GM10847 (cell line): ENCODE measurements around the gene TSHZ2.

Experiments
- POLR2A ChIP-seq: IDR thresholded peaks from 2 replicates; pipeline ENCODE4 v1.6.1; 2011; ENCODE audit not compliant: insufficient read length; ENCODE audit errors: extremely low read depth

TSHZ2 gene

DNA sequence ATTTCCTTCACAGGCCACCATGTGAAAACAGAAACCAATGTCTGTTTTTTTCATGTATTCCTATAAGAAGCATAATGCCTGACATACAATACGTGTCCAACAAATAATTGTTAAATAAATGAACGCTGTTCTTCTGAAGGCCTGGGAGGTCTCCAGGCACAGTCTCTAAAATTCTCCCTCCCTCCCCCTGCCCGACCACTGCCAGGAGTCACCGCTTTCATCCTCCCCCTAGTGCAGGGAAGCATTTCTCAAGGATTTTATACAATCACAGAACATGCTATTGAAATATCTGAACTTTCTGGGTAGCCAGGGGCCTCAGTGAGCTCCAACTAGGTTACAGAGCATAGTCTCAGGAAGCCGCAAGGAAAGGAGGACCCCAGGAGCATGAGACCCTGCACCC lies 526.2 kb downstream of the TSHZ2 start:
- TF ChIP-seq POLR2A, result no peak

DNA sequence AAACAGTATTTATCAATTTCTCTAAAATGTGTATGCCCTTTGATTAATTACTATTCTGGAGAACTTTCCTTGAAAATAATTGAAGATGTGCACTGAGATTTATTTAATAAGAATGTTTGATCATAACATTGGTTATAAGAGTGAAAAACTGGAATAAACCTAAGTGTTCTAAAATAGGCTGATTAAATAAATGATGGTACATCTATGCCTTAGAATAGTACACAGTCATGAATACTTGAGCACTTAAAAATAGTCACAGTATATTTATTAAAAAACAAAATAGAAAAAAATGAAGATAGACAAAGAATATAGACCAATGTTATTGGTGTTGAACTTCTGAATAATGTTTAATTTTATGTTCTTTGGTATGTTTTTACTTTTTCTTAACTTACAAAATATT lies 528.5 kb downstream of the TSHZ2 start:
- TF ChIP-seq POLR2A, result no peak

DNA sequence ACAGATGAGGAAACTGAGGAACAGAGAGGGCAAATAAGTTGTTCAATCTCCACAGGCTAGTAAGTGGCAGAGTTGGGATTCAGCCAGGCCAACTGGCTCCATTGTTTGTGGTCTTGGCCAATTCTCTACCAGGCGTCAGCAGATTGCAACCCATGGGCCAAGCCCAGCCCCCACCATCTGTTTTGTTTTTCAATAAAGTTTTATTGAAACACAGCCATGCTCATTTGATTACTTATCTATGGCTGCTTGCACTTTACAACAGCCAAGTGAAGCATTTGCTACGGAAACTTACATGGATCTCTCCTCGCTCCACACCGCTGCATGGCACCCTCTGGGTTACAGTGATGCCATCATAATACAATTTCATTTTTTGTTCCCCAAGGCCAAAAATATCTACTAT lies 530.7 kb downstream of the TSHZ2 start:
- TF ChIP-seq POLR2A, result no peak

DNA sequence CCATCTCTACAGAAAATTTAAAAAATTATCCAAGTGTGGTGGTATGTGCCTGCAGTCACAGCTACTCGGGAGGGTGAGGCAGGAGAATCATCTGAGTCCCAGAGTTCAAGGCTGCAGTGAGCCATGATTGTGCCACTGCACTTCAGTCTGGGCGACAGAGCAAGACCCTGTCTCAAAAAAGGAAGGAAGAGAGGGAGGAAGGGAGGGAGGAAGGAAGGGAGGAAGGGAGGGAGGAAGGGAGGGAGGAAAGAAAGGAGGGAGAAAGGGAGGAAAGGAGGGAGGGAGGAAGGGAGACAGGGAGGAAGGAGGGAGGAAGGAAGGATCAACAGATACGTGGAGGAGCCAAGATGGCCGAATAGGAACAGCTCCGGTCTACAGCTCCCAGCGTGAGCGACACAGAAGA lies 531.4 kb downstream of the TSHZ2 start:
- TF ChIP-seq POLR2A, result no peak

DNA sequence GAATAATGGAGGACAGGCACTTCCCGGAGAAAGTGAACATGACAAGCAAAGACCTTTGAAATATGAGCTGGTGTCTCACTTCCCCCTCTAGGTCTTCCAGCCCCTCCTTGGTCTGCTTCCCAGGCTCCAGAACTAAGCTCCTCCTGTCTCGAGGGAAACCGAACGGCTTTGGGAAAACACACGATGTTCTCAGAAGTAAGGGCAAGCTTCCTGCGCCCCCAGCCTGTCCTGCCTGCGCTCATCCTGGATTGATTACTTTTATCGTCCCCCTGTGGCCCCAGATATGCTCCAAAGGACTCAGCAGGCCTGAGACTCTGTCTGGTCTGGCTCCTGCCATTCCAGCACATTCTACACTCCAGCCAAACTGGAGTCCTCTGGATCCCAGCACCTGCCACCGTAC lies 538.1 kb downstream of the TSHZ2 start:
- no peak for TF ChIP-seq POLR2A

DNA sequence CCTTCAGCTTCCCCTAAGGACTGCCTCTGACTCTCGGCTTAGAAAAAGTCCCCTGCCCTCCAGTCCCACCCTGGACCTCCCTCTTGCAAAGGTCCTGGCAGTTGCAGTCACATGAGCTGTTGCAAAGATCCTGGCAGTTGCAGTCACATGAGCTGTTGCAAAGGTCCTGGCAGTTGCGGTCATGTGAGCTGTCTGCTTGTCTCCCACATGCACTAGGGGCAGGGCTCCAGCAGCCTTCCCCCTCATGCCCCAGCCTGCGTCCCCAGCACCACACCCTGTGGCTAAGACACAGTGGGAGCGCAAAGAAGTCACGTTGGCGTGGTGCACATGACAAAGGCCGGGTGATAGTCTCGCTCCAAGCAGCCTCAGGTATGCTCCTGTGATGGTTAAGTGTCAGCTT lies 538.5 kb downstream of the TSHZ2 start:
- TF ChIP-seq POLR2A, result no peak

DNA sequence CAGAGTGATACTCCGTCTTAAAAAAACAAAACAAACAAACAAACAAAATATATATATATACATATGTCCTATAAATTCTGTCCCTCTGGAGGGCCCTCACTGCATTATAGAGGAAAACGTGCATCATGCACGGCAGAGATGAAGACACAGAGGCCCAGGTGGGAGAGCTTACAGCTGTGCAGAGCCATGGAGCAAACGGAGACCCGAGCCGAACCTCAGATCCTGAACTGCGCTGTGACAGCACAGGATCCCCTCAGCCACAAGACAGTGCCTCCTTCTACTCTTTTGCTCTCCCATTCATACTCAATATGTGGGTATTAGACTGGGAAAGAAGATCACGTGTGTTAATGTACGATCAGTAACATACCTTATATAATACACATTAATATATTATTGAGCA lies 539.9 kb downstream of the TSHZ2 start:
- TF ChIP-seq POLR2A, result no peak

DNA sequence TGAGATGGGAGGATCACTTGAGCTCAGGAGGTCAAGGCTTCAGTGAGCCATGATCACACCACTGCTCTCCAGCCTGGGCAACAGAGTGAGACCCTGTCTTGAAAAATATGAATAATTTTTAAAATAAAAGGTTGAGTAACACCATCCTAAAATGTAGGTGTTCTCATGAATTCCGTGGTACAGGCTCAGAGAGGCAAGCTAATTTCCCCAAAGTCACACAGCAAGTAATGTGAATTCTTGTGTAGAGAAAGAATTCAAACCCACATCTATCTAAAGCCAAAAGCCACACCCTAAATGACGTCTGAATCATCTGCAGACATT lies 541.0 kb downstream of the TSHZ2 start:
- no peak for TF ChIP-seq POLR2A

DNA sequence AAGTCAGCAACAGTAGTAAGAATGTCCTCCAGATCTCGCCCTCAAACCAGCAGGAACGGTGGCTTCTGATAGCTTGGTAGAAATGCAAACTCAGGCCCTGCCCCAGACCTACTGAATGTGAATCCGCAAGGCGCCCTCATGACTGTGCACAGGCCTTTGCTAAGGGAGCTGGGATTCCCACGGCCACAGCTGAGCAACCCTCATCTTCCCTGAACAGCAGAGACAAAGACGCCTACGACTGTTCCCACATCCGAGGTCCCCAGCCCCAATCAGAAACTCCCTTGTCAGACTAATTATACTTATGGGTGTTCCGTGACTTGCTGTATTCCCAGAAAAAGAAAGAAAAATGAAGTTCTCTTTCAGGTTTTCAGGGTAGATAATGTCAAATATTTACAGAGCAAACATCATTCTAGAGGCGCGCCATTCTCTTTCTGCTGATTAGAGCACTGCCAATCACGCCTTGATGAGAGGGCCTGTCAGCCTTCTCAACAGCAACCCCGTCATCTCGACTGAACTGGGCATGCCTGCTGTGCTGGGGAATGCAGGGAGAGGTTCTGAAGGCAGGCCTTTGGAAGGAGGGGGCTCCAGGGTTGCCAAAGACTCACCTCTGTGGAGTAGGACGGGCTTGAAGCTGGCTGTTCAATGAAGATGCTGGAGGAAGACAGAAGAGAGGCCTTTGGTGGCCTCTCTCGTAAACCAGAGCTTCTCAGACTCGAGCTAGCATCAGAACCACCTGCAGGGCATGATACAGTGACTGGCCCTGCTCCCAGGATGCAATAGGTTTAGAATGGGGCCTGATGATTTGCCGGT lies 541.5 kb downstream of the TSHZ2 start:
- no peak for TF ChIP-seq POLR2A

DNA sequence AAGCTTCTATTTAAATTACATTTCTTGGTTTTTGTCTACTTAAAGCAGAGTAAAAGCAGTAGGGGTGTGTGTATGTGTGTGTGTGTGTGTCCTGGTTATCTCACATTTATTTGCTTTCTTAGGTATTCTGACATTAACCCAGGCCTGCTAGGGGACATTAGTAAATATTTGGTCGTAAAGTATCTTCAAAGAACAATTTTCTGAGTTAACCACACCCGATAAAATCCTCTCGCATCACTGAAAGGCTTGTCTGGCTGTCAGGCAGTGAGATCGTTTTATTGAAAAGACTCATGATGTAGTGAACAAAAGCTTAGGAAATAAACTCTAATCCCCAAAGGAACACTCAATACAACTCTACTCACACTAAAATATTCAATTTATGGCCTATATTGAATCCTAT lies 543.6 kb downstream of the TSHZ2 start:
- no peak for TF ChIP-seq POLR2A

DNA sequence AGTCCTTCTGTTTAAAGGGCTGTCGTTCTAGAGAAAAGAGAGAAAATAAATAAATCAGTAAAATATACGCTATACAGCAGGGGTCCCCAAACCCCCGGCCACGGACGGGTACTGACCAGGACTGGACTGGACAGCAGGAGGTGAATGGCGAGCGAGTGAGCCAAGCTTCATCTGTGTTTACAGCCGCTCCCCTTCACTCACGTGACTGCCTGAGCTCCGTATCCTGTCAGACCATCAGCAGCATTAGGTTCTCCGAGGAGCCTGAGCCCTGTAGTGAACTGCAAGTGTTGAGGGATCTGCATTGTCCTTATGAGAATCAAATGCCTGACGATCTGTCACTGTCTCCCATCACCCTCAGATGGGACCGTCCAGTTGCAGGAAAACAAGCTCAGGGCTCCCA lies 545.0 kb downstream of the TSHZ2 start:
- no peak for TF ChIP-seq POLR2A

DNA sequence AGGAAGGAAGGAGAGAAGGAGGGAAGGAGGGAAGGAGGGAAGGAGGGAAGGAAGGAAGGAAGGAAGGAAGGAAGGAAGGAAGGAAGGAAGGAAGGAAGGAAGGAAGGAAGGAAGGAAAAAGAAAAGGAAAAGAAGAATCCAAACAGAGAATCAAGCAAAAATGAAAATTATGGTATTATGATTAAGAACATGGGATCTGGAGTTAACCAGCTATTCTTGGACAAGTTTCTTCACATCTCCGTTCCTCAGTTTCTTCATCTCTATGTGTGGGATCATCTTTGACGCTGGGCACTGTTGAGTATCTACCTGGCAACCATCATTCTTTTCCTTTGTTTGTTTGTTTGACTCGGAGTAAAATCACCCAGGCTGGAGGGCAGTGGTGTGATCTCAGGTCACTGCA lies 549.9 kb downstream of the TSHZ2 start:
- TF ChIP-seq POLR2A, result no peak

DNA sequence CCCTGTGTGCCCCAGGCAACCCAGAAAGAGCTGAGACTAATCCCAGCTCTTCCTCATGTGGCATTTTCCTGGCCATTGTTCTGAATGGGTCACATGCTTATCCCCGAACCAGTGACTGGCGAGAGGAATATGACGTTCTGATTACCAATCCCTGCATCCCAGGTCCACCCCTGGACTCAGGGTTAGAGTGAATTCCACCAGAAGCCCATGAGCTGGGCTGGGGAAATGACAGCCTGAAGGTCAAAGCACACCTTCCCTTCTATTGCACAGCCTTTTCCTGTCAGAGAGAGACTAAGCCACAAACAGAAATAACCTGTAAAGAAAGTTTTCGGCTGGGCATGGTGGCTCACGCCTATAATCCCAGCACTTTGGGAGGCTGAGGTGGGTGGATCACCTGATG lies 550.5 kb downstream of the TSHZ2 start:
- TF ChIP-seq POLR2A, result no peak

DNA sequence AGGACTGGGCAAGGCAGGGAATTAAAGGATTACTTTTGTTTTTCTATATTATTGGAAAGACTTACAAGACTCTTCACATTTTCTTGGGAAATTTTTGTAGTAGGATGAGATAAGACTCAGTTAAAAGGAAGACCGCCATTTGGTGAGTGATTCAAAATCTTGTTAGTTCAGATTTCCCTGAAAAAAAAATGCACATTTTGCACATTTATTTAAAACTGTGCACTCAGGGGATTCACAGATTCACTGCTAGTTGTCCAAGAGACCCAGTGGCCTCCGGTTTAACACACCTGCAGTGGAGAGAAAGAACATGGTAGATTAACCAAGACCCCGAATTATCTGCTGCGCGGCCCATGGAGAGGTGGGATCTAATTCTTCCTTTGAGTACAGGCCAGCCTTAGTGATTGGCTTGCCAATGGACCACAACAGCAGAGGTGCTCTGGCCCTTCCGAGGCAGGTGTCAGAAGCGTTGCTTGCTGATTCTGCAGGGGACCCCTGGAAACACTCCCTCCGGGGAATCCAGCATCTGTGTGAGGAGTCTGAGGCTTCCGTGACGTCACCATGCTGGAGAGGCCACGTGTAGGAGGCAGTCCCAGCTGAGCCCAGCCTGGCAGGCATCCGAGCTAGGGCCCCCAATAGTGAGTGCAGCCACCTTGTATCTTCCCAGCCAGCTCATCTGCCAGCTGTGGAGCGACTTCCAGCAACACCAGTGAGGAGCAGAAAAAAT lies 552.6 kb downstream of the TSHZ2 start:
- TF ChIP-seq POLR2A, result no peak

DNA sequence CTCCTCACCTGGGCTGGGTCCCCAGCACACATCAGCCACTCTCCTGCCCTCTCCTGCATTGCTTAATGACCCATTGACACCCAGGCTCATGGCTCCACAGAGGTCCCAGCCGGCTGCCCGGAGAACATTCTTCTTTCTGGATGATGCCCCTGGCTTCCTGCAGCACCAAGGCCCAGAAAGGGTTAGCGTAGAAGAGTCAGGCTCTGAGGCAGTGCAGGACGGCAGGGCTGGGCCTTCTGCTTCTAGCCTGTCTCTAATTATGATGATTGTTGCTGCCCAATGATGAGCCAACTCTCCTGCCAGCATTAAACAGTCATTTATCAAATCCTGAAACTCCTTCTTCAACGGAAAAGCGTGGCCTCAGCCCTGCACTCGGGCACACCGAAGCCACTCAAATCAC lies 555.0 kb downstream of the TSHZ2 start:
- no peak for TF ChIP-seq POLR2A

DNA sequence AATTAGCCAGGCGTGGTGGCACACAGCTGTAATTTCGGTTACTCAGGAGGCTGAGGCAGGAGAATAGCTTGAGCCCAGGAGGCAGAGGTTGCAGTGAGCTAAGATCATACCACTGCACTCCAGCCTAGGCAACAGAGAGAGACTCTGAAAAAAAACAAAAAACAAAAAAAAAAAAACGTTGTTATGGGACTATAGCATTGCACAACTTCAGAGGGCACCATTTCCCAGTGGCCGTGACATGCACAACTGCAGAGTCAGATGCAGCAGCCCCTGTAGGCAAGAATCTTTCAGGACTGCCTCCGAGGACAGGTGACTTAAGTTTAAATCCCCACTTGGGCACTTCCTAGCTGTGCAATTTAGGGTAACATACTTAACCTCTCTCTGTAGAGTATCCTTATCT lies 557.5 kb downstream of the TSHZ2 start:
- no peak for TF ChIP-seq POLR2A

DNA sequence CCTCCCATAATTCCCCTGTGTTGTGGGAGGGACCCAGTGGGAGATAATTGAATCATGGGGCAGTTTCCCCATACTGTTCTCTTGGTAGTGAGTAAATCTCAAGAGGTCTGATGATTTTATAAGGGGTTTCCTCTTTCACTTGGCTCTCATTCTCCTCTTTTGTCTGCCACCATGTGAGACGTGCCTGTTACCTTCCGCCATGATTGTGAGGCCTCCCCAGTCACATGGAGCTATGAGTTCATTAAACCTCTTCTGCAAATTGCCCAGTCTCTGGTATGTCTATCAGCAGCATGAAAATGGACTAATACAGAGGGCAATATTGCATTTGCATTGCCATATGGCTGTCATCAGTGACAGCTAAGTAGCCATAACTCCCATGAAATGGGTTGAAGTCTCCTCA lies 558.3 kb downstream of the TSHZ2 start:
- no peak for TF ChIP-seq POLR2A
